A549 (cell line): ENCODE measurements around the gene ENTPD8. TPM values are rescaled to one million over a fixed set of nuclear protein-coding genes. Genes with fewer than 3 reads are reported as not detected.

Experiments
- ATAC-seq, 2 experiments: fragments of 200-7000 bp in 1 of 2; fragments of >200 bp in 1 of 2; cut with Nextera tagmentation in 1 of 2; cut with Tn5 transposase in 1 of 2; 3 replicates each; pipeline versions ENCODE4 v1.8.0 to v1.9.1; 2018 to 2020; ENCODE audit warnings: mild to moderate bottlenecking in 1 of 2, moderate library complexity in 1 of 2
- CTCF ChIA-PET: fragments of 300-600 bp; sonication (Branson Sonifier 250); formaldehyde crosslinking; extraction: SDS; loops from one replicate; lab custom pipeline; 2021; ENCODE audit warnings: antibody characterized with exemption, inconsistent platforms; lab: Yijun Ruan, JAX
- POLR2A ChIA-PET: fragments of 350-600 bp; formaldehyde crosslinking; extraction: SDS; loops from one replicate; lab custom pipeline; 2021; ENCODE audit warnings: antibody characterized with exemption, inconsistent platforms; lab: Yijun Ruan, JAX
- DNase-seq, 2 experiments: peaks; one replicate each; pipeline versions ENCODE4 v3.0.0 to v3.0.0-alpha.2; 2011 to 2016; ENCODE audit warnings: low read depth in 1 of 2, low spot score in 1 of 2
- FAIRE-seq: peaks from 2 replicates; lab custom pipeline; 2011; peaks lifted over from hg19 to GRCh38; lab: Jason Lieb, UNC
- H3K27ac ChIP-seq, 2 experiments: fragments of >200 bp; sonication (Bioruptor Twin); formaldehyde crosslinking; 3 replicates each; pipeline ENCODE4 v1.5.1; 2016 to 2017
- H3K4me1 ChIP-seq: fragments of >200 bp; sonication (Bioruptor Twin); formaldehyde crosslinking; 3 replicates; pipeline ENCODE4 v1.6.1; 2016
- H3K4me2 ChIP-seq: fragments of >200 bp; sonication (Bioruptor Twin); formaldehyde crosslinking; 3 replicates; pipeline ENCODE4 v1.6.1; 2016
- H3K4me3 ChIP-seq: fragments of >200 bp; sonication (Bioruptor Twin); formaldehyde crosslinking; 3 replicates; pipeline ENCODE4 v1.5.1; 2016
- H3K9me3 ChIP-seq: fragments of >200 bp; sonication (Bioruptor Twin); formaldehyde crosslinking; 3 replicates; pipeline ENCODE4 v1.6.1; 2016
- BHLHE40 ChIP-seq: IDR thresholded peaks from 2 replicates; pipeline ENCODE4 v1.6.1; 2012; ENCODE audit warnings: low read depth, low read length, inconsistent platforms
- CEBPB ChIP-seq, 2 experiments: fragments of >200 bp in 1 of 2; sonication (Bioruptor Twin) in 1 of 2; formaldehyde crosslinking in 1 of 2; IDR thresholded peaks; 2 replicates each; pipeline ENCODE4 v1.6.1; 2012 to 2016
- CHD2 ChIP-seq: fragments of 150-350 bp; IDR thresholded peaks from 2 replicates; pipeline ENCODE4 v1.6.1; 2014; ENCODE audit warnings: low read length; ENCODE audit not compliant: partially characterized antibody
- EHF ChIP-seq: fragments of 250-450 bp; sonication (Bioruptor Pico); IDR thresholded peaks from 2 replicates; pipeline ENCODE4 v1.5.0; 2020; ENCODE audit warnings: mild to moderate bottlenecking
- HEYL ChIP-seq: fragments of 250-450 bp; sonication (Bioruptor Pico); IDR thresholded peaks from 2 replicates; pipeline ENCODE4 v1.8.0; 2021; ENCODE audit warnings: mild to moderate bottlenecking, moderate library complexity
- HOXB13 ChIP-seq: fragments of 250-450 bp; sonication (Bioruptor Pico); IDR thresholded peaks from 2 replicates; pipeline ENCODE4 v1.5.0; 2020; ENCODE audit warnings: low read depth, mild to moderate bottlenecking, moderate library complexity
- KDM5A ChIP-seq: fragments of 200-600 bp; sonication (generic); IDR thresholded peaks from 2 replicates; pipeline ENCODE4 v1.6.1; 2016; ENCODE audit warnings: antibody characterized with exemption, mild to moderate bottlenecking
- MAZ ChIP-seq: fragments of 150-350 bp; IDR thresholded peaks from 2 replicates; pipeline ENCODE4 v1.6.1; 2014; ENCODE audit warnings: antibody characterized with exemption, low read depth, low read length, borderline replicate concordance
- MYC ChIP-seq: IDR thresholded peaks from 2 replicates; pipeline ENCODE4 v1.6.1; 2012; ENCODE audit warnings: mild to moderate bottlenecking, inconsistent platforms, low read length, improper control_type of control experiment, borderline replicate concordance
- NFE2L2 ChIP-seq: fragments of 150-350 bp; conservative IDR thresholded peaks from 2 replicates; pipeline ENCODE4 v1.6.1; 2014; ENCODE audit warnings: low read length
- NR3C1 ChIP-seq: fragments of >200 bp; sonication (Bioruptor Twin); formaldehyde crosslinking; IDR thresholded peaks from 3 replicates; pipeline ENCODE4 v1.6.1; 2017
- PHF8 ChIP-seq: fragments of 200-600 bp; sonication (generic); IDR thresholded peaks from 2 replicates; pipeline ENCODE4 v1.6.1; 2016; ENCODE audit warnings: low read depth, mild to moderate bottlenecking, antibody characterized with exemption, moderate library complexity, borderline replicate concordance
- RFX5 ChIP-seq: fragments of 450-650 bp; IDR thresholded peaks from 2 replicates; pipeline ENCODE4 v1.7.1; 2014; ENCODE audit warnings: antibody characterized with exemption, mild to moderate bottlenecking, moderate library complexity
- SREBF2 ChIP-seq: fragments of 450-650 bp; IDR thresholded peaks from 2 replicates; pipeline ENCODE4 v1.6.1; 2014; ENCODE audit warnings: mild to moderate bottlenecking, moderate library complexity
- TFCP2L1 ChIP-seq: fragments of 250-450 bp; sonication (Bioruptor Pico); IDR thresholded peaks from 2 replicates; pipeline ENCODE4 v1.5.0; 2021; ENCODE audit warnings: mild to moderate bottlenecking
- TP53 ChIP-seq: fragments of 250-450 bp; sonication (Bioruptor Pico); IDR thresholded peaks from 2 replicates; pipeline ENCODE4 v1.5.0; 2021; ENCODE audit warnings: mild to moderate bottlenecking, moderate library complexity
- ZFP36 ChIP-seq: fragments of 450-650 bp; IDR thresholded peaks from 2 replicates; pipeline ENCODE4 v1.6.1; 2014; ENCODE audit warnings: borderline replicate concordance; ENCODE audit not compliant: partially characterized antibody
- ZNF302 ChIP-seq: fragments of 250-450 bp; sonication (Bioruptor Pico); IDR thresholded peaks from 2 replicates; pipeline ENCODE4 v1.9.0; 2021; ENCODE audit warnings: inconsistent platforms, mild to moderate bottlenecking, moderate library complexity
- WGBS: methylation state at CpG from one replicate; pipeline ENCODE4 v1.1.6; 2017; ENCODE audit errors: missing lambda C conversion rate; 5-methylcytosine and 5-hydroxymethylcytosine counted together
- polyA plus RNA-seq, 4 experiments: library from polyadenylated mRNA; depleted of rRNA in 3 of 4; stranded (reverse); fragments of >200 nt; fragmentation: RNase III in 1 of 4; extraction: RNeasy Plus Mini Kit Qiagen cat#74134 plus additional on column Dnase treatment in 1 of 4; gene quantifications; 2 replicates in 3 of 4; 3 replicates in 1 of 4; pipeline ENCODE4 v1.2.3, GENCODE V29; 2011 to 2017
- TF ChIP-seq, protein P1 (sequence below): fragments of >200 bp; sonication (Bioruptor Twin); formaldehyde crosslinking; IDR thresholded peaks from 2 replicates; pipeline ENCODE4 v1.6.1; 2016
- TF ChIP-seq, protein P2 (sequence below): fragments of 250-450 bp; sonication (Bioruptor Pico); IDR thresholded peaks from 2 replicates; pipeline ENCODE4 v1.5.0; 2021; ENCODE audit warnings: mild to moderate bottlenecking, moderate library complexity, borderline replicate concordance
- TF ChIP-seq, protein P3 (sequence below): fragments of 150-350 bp; IDR thresholded peaks from 2 replicates; pipeline ENCODE4 v1.6.1; 2014; ENCODE audit warnings: low read depth, mild to moderate bottlenecking, low read length
- TF ChIP-seq, protein P4 (sequence below): fragments of >200 bp; sonication (Bioruptor Twin); formaldehyde crosslinking; IDR thresholded peaks from 3 replicates; pipeline ENCODE4 v1.6.1; 2016
- TF ChIP-seq, protein P5 (sequence below): IDR thresholded peaks from 2 replicates; pipeline ENCODE4 v1.6.1; 2012
- TF ChIP-seq, protein P6 (sequence below): IDR thresholded peaks from 2 replicates; pipeline ENCODE4 v1.6.1; 2012; ENCODE audit warnings: low read depth, borderline replicate concordance

The ENTPD8 gene
- polyA plus RNA-seq, 2 of the 4 experiments (the other 2 are of a cell fraction): 0.18 to 0.36 TPM

DNA sequence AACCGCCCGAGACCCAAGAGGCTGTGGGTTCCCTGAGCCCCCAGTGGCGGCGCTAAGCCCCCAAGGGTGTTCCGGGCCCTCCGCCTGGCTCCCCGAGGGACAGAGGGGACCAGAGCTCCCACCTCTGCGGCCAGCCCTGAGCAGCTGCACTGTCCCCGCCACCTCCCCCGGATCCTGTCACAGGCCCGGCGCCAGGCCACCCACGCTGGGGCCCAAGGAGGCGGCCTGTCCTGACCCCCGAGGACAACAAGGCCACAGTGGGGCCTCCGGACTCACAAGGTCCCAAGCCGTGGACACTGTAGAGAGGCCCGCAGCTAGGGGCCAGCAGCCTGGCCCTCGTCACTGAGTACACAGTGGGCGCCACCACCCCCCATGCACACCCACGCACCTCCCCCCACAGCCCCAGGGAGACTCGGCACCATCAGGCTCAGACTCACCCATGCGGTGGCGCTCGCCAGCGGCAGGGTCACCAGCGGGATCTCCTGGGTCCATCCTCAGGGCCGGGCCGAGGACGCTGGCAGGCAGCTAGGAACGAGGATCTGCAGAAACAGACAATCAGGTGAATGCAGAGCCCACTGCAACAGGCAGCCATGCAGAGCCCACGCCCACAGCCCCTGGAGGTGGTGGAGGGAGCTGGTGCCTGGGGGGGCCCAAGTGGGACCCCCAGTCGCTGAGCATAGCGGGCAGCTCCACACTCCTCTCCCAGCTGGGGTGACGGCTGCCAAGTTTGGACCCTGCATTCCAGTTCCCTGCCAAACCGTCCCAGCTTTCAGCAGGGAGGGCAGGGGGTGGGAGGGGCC, 46.1 kb downstream of the ENTPD8 start:
- POLR2A ChIA-PET: no interaction called here
- WGBS: 98% methylated on average over 17 of the region's 36 CpGs
- H3K4me1 ChIP-seq: peaks cover 7% of the 10 kb centered on the region
- no peak for FAIRE-seq
- H3K4me3 ChIP-seq: no peak overlapping the region
- TF ChIP-seq SREBF2 (no peak), NR3C1 (no peak), BHLHE40 (no peak), TFCP2L1 (no peak), ZNF302 (CRISPR knock-in tag) (no peak), CEBPB (IDR thresholded peaks at IDR 0.05) (no peak), MAZ (no peak), RFX5 (no peak), HOXB13 (no peak), EHF (CRISPR knock-in tag) (no peak), PHF8 (no peak), TP53 (CRISPR knock-in tag) (no peak), HEYL (CRISPR knock-in tag) (no peak), NFE2L2 (no peak), KDM5A (no peak)
- TF ChIP-seq, protein P1, sequence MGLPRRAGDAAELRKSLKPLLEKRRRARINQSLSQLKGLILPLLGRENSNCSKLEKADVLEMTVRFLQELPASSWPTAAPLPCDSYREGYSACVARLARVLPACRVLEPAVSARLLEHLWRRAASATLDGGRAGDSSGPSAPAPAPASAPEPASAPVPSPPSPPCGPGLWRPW: no peak
- TF ChIP-seq, protein P2, sequence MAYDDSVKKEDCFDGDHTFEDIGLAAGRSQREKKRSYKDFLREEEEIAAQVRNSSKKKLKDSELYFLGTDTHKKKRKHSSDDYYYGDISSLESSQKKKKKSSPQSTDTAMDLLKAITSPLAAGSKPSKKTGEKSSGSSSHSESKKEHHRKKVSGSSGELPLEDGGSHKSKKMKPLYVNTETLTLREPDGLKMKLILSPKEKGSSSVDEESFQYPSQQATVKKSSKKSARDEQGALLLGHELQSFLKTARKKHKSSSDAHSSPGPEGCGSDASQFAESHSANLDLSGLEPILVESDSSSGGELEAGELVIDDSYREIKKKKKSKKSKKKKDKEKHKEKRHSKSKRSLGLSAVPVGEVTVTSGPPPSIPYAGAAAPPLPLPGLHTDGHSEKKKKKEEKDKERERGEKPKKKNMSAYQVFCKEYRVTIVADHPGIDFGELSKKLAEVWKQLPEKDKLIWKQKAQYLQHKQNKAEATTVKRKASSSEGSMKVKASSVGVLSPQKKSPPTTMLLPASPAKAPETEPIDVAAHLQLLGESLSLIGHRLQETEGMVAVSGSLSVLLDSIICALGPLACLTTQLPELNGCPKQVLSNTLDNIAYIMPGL: no peak
- TF ChIP-seq, protein P3, sequence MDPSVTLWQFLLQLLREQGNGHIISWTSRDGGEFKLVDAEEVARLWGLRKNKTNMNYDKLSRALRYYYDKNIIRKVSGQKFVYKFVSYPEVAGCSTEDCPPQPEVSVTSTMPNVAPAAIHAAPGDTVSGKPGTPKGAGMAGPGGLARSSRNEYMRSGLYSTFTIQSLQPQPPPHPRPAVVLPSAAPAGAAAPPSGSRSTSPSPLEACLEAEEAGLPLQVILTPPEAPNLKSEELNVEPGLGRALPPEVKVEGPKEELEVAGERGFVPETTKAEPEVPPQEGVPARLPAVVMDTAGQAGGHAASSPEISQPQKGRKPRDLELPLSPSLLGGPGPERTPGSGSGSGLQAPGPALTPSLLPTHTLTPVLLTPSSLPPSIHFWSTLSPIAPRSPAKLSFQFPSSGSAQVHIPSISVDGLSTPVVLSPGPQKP: no peak
- TF ChIP-seq, protein P4, sequence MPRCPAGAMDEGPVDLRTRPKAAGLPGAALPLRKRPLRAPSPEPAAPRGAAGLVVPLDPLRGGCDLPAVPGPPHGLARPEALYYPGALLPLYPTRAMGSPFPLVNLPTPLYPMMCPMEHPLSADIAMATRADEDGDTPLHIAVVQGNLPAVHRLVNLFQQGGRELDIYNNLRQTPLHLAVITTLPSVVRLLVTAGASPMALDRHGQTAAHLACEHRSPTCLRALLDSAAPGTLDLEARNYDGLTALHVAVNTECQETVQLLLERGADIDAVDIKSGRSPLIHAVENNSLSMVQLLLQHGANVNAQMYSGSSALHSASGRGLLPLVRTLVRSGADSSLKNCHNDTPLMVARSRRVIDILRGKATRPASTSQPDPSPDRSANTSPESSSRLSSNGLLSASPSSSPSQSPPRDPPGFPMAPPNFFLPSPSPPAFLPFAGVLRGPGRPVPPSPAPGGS: no peak
- TF ChIP-seq, all 56 proteins: peak for 0
- DNase-seq: no peak
- Histone ChIP-seq H3K27ac (peak overlapping the region in 1 of 2 experiments; percentile 70; a peak in 2 of 6 replicates), H3K9me3 (no peaks in the 10 kb centered on the region), H3K4me2 (no peak overlapping the region)
- no peak for ATAC-seq
- CTCF ChIA-PET: interaction anchor here (0.6 to 3.0 kb wide), 6 partner anchors 13 to 292 kb away, joined by 3 to 12 read pairs (median 4); partner anchors contain the start of genes EXD3 and NOXA1

DNA sequence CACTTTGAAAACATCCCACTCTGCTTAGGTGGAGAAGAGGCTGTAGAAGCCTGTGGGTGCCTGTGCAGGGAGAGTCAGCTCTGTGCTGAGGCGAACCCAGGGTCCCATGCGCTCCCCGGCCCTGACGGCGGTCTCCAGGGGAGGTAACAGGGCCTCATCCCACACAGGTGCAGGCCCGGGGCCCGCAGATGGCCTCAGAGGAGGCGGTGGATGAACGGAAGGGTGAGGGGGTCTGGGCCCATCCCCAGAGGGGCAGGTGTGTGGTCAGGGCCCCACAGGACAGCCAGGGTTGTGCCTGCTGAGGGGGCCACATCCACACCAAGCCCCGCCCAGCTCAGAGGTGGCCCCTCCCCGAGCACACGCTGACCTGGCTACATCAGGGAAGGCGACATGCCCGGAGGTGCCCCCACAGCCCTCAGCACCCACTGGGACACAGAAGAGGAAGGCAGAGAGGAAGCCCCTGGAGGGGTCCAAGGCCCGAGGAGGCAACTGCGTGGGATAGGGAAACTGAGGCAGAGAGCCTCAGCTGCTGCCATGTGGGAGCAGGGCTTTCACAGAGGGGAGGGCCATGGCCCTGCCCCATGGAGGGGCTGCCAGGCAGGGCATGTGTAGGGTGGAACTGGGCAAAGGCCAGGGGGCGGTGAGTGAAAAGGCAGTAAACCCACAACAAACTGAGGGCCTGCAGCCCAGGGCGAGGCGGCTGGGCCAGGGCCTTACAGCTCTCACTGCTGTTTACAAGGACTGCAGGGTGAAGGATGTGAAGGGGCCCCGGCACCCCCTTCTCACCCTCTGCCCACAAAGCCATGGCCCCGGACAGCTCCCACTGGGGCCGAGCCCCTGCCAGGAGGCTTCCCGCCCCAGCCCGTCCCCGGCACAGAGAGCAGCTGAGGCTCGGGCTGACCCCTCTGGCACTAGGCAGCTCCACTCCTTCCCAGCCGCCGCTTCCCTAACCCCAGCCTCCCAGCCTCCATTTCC, 47.7 kb downstream of the ENTPD8 start:
- TF ChIP-seq CHD2 (no peak), TFCP2L1 (no peak), MYC (no peak), ZFP36 (no peak)
- TF ChIP-seq, protein P5, sequence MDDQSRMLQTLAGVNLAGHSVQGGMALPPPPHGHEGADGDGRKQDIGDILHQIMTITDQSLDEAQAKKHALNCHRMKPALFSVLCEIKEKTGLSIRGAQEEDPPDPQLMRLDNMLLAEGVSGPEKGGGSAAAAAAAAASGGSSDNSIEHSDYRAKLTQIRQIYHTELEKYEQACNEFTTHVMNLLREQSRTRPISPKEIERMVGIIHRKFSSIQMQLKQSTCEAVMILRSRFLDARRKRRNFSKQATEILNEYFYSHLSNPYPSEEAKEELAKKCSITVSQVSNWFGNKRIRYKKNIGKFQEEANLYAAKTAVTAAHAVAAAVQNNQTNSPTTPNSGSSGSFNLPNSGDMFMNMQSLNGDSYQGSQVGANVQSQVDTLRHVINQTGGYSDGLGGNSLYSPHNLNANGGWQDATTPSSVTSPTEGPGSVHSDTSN: no peak
- TF ChIP-seq, protein P6, sequence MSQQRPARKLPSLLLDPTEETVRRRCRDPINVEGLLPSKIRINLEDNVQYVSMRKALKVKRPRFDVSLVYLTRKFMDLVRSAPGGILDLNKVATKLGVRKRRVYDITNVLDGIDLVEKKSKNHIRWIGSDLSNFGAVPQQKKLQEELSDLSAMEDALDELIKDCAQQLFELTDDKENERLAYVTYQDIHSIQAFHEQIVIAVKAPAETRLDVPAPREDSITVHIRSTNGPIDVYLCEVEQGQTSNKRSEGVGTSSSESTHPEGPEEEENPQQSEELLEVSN: no peak
- TF ChIP-seq, all 56 proteins: peak for 0
- 94% methylated on average over 21 of the region's 28 CpGs for WGBS

More for the DNA sequence above, 47.7 kb downstream of the ENTPD8 start:
- no peak for DNase-seq
- Histone ChIP-seq H3K4me3 (no peak overlapping the region), H3K27ac (no peak overlapping the region), H3K4me1 (peaks cover 7% of the 10 kb centered on the region), H3K4me2 (no peak overlapping the region), H3K9me3 (no peaks in the 10 kb centered on the region)
- ChIA-PET CTCF (interaction anchor here (0.7 to 3.0 kb wide), 3 partner anchors 29 to 92 kb away, joined by 3 to 12 read pairs (median 5); partner anchors contain the start of genes EXD3 and NOXA1), POLR2A (no interaction called here)
- ATAC-seq: no peak
- FAIRE-seq: no peak
